Tibial nerve (tissue), 4 donors: ENCODE measurements around the gene KIRREL1. TPM values are rescaled to one million over a fixed set of nuclear protein-coding genes. Genes with fewer than 3 reads are reported as not detected.

Experiments used
- DNase-seq, 2 donors: peaks; one replicate each; pipeline ENCODE4 v3.0.0-alpha.2; 2019; ENCODE audit warnings: low spot score in 2 of 2
- H3K27ac ChIP-seq, 4 donors: fragments of 200-600 bp; sonication (generic) in 3 of 4; one replicate each; pipeline ENCODE4 v1.5.1; 2017 to 2019; ENCODE audit warnings: mild to moderate bottlenecking in 1 of 4
- H3K27me3 ChIP-seq, 2 donors: fragments of 200-600 bp; sonication (generic) in 1 of 2; one replicate each; pipeline versions ENCODE4 v1.5.1 to v1.6.0; 2017 to 2019
- H3K36me3 ChIP-seq, 3 donors: fragments of 200-600 bp; sonication (generic); one replicate each; pipeline ENCODE4 v1.5.1; 2018 to 2019
- H3K4me1 ChIP-seq, 4 donors: fragments of 200-600 bp; sonication (generic) in 3 of 4; one replicate each; pipeline ENCODE4 v1.5.1; 2017 to 2019
- H3K4me3 ChIP-seq, 4 donors: fragments of 200-600 bp; sonication (generic) in 3 of 4; one replicate each; pipeline ENCODE4 v1.5.1; 2017 to 2019; ENCODE audit warnings: mild to moderate bottlenecking in 1 of 4, moderate library complexity in 1 of 4
- H3K9me3 ChIP-seq, 4 donors: fragments of 200-600 bp; sonication (generic) in 3 of 4; one replicate each; pipeline ENCODE4 v1.5.1; 2017 to 2019
- EP300 ChIP-seq, 2 donors: sonication (generic); formaldehyde crosslinking; IDR thresholded peaks; one replicate each; pipeline ENCODE4 v1.6.1; 2017; ENCODE audit warnings: antibody characterized with exemption in 2 of 2, mild to moderate bottlenecking in 1 of 2
- POLR2A ChIP-seq, 2 donors: fragments of 450-650 bp; IDR thresholded peaks; one replicate each; pipeline ENCODE4 v1.6.1; 2017; ENCODE audit warnings: antibody characterized with exemption in 2 of 2, mild to moderate bottlenecking in 2 of 2, moderate library complexity in 2 of 2
- WGBS, 2 donors: methylation state at CpG; one replicate each; pipeline ENCODE4 v1.1.5; 2018; 5-methylcytosine and 5-hydroxymethylcytosine counted together
- total RNA-seq, 4 donors: library from RNA; depleted of rRNA; stranded (reverse); fragments of >200 nt; gene quantifications; one replicate each; pipeline ENCODE4 v1.1.0, GENCODE V29; 2016
- TF ChIP-seq, protein P1 (sequence below), 5 experiments: fragments of 200-600 bp in 3 of 5; fragments of 450-650 bp in 2 of 5; sonication (generic) in 3 of 5; IDR thresholded peaks; one replicate each; pipeline ENCODE4 v1.5.1; 2016 to 2019; ENCODE audit warnings: antibody characterized with exemption in 5 of 5, mild to moderate bottlenecking in 3 of 5, moderate library complexity in 2 of 5

Gene KIRREL1
- total RNA-seq, 4 donors from 2014 or later = 47.1 to 60.6 (median 50.7) TPM

DNA sequence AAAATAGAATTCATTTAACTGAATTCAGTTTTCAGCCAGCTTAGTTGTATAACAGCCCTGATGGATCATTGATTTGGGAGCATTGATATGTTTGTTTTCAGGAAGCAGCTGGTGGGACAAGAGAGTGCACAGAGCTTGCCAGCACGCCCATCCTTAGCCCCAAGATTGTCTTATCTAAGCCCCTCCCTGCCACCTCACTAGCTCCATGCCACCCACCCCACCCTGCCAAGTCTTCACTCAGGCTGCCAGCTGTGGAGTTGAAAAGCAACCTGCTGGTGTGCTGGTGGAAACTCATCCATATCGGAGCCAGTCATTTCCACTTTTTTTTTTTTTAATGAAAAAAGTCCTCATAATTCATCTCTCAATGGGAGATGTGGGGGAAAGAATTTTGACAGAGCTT is 11.8 kb downstream of the KIRREL1 start:
- no peaks in the 10 kb centered on the region for H3K9me3 ChIP-seq
- H3K4me1 ChIP-seq = peaks cover 2 to 99% (median 77%) of the 10 kb centered on the region in 4 donors
- TF ChIP-seq, protein P1, sequence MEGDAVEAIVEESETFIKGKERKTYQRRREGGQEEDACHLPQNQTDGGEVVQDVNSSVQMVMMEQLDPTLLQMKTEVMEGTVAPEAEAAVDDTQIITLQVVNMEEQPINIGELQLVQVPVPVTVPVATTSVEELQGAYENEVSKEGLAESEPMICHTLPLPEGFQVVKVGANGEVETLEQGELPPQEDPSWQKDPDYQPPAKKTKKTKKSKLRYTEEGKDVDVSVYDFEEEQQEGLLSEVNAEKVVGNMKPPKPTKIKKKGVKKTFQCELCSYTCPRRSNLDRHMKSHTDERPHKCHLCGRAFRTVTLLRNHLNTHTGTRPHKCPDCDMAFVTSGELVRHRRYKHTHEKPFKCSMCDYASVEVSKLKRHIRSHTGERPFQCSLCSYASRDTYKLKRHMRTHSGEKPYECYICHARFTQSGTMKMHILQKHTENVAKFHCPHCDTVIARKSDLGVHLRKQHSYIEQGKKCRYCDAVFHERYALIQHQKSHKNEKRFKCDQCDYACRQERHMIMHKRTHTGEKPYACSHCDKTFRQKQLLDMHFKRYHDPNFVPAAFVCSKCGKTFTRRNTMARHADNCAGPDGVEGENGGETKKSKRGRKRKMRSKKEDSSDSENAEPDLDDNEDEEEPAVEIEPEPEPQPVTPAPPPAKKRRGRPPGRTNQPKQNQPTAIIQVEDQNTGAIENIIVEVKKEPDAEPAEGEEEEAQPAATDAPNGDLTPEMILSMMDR (IDR thresholded peaks at IDR 0.05) = no peak
- TF ChIP-seq EP300 (IDR thresholded peaks at IDR 0.05) (no peak), POLR2A (IDR thresholded peaks at IDR 0.05) (no peak)
- no peak for DNase-seq
- no peaks in the 10 kb centered on the region for H3K36me3 ChIP-seq
- 27 to 28% methylated on average over 2 of the region's 2 CpGs for WGBS, 2 donors
- H3K4me3 ChIP-seq = no peak overlapping the region
- H3K27ac ChIP-seq = peak overlapping the region in 2 of 4 donors; percentile 91 to 97
- H3K27me3 ChIP-seq = no peaks in the 10 kb centered on the region

DNA sequence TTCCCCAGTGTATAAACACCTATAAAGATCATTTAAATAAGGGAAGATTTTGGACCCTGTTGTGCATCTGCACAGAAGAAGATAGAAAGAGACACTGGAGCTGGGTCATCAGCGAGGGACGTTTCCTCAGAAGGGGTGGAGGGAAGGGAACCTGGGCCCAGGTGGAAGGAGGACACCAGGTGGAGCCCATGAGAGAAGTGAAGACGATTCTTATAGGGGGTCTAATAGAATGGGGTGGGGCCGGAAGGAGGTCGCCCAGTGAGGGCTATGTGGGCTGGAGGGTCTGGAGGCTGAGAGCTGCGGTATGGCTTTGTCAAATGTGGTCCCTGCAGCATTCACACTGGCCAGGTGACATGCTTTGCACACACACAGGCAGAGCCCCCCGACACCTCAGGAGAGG is 13.7 kb downstream of the KIRREL1 start:
- Histone ChIP-seq H3K27me3 (no peaks in the 10 kb centered on the region), H3K27ac (peak overlapping the region; percentile 76 to 97 (median 88)), H3K4me1 (peaks cover 2 to 98% (median 81%) of the 10 kb centered on the region in 4 donors), H3K36me3 (no peaks in the 10 kb centered on the region), H3K4me3 (no peak overlapping the region), H3K9me3 (no peaks in the 10 kb centered on the region)
- TF ChIP-seq POLR2A (IDR thresholded peaks at IDR 0.05) (no peak), EP300 (IDR thresholded peaks at IDR 0.05) (no peak)
- TF ChIP-seq, protein P1 (IDR thresholded peaks at IDR 0.05) = no peak
- 53 to 66% methylated on average over 7 of the region's 7 CpGs for WGBS, 2 donors
- DNase-seq = no peak

DNA sequence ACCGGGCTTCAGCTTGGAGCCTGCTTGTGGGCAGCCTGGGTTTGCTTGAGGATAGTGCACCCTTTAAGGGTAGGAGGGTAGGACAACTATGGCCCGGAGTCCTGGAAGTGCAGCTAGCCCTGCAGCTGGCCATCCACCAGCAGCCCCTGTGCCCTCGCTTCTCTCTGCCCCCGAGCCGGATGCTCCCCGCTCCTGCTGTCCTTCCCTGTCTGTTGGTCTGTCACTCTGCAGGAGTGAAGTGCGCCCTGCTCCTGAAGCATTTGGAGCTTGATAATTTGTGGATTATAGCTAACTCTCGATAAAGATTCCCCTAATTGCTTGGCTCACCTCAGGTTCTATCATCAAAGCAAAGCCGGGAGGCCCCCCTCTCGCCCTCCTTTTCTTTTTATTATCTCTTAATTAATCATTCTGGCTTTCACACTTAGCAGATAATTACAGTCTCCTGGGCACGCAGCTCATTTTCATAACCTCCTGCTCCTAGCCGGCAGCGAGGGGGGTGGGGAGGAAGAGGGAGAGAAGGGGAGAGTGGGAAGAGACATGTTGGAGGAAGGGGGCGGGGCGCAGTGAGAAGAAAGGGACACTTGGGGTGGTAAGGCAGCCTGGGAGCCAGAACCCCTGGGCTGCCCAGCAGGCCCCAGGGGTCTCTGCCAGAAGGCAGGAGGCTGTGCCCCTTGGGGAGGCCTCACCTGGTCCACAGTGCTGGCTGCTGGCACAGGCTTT is 14.4 kb downstream of the KIRREL1 start:
- TF ChIP-seq POLR2A (IDR thresholded peaks at IDR 0.05) = no peak
- TF ChIP-seq, protein P1 (IDR thresholded peaks at IDR 0.05) = no peak
- no peak for TF ChIP-seq EP300 (IDR thresholded peaks at IDR 0.05)
- peaks cover 2 to 98% (median 80%) of the 10 kb centered on the region in 4 donors for H3K4me1 ChIP-seq
- DNase-seq = no peak

DNA sequence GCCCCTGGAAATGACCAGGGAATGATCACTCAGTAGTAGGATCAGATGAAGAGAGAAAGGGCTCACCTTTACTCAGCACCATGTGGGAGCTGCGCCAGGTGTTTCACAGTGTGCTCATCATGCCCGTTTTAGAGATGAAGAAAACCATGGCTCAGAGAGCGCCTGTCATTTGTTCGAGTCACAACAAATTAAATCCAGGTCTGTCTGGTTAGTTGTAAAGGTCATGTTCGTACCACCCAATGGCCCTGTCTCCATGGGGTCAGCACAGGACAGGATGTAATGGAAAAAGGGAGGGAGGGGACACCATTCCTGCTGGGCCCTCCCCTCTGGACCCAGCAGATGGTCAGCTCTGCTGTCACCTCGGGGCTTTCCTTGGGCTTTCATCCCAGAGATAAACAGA is 15.2 kb downstream of the KIRREL1 start:
- H3K4me1 ChIP-seq = peaks cover 2 to 98% (median 75%) of the 10 kb centered on the region in 4 donors
- TF ChIP-seq, protein P1 (IDR thresholded peaks at IDR 0.05) = no peak
- TF ChIP-seq EP300 (IDR thresholded peaks at IDR 0.05) = no peak
- no peak for TF ChIP-seq POLR2A (IDR thresholded peaks at IDR 0.05)
- H3K27me3 ChIP-seq = no peaks in the 10 kb centered on the region
- peak overlapping the region; percentile 76 to 97 (median 88) for H3K27ac ChIP-seq
- no peaks in the 10 kb centered on the region for H3K9me3 ChIP-seq
- 48 to 50% methylated on average over 6 of the region's 6 CpGs for WGBS, 2 donors
- no peak for DNase-seq
- H3K4me3 ChIP-seq = no peak overlapping the region
- no peaks in the 10 kb centered on the region for H3K36me3 ChIP-seq

More for the DNA sequence above, 14.4 kb downstream of the KIRREL1 start:
- Histone ChIP-seq H3K4me3 (no peak overlapping the region), H3K27me3 (no peaks in the 10 kb centered on the region), H3K36me3 (no peaks in the 10 kb centered on the region), H3K9me3 (no peaks in the 10 kb centered on the region), H3K27ac (peak overlapping the region; percentile 76 to 97 (median 88))
- 13 to 30% methylated on average over 10 to 15 of the region's 15 CpGs for WGBS, 2 donors

DNA sequence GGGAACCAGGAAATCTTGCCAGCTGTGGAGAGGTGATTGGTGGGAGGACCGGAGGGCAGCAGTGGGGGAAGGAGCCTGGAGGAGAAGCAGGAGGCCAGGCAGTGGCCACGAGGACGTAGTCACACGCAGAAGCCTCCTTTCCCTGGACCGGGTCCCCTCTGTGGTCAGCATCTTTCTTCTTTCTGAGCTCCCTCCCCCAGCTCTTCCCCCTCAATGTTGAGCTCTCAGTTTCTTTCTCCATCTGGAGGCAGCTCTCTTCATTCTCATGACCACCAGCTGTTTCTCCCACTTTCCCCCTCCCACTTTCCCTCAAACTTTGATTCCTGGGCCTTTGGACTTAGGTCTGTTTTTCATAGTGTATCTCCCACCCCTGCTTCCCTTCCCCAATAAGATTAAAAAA is 18.3 kb downstream of the KIRREL1 start:
- DNase-seq = no peak
- TF ChIP-seq POLR2A (IDR thresholded peaks at IDR 0.05) (no peak), EP300 (IDR thresholded peaks at IDR 0.05) (peak in 1 of 2 donors; percentile 23)
- Histone ChIP-seq H3K27me3 (no peaks in the 10 kb centered on the region), H3K36me3 (no peaks in the 10 kb centered on the region), H3K4me1 (peaks cover 2 to 98% (median 73%) of the 10 kb centered on the region in 4 donors), H3K4me3 (peak overlapping the region in 1 of 4 donors; percentile 30), H3K27ac (peak overlapping the region; percentile 76 to 97 (median 88)), H3K9me3 (no peaks in the 10 kb centered on the region)
- WGBS, 2 donors = 21 to 28% methylated on average over 5 of the region's 5 CpGs
